GM19468 (cell line): ENCODE measurements around the gene DOK4.
"Not testable (repeated sequence)": the region's sequence is repeated elsewhere in the genome, so short reads cannot be mapped to it uniquely, and the experiment has no call there.

Source experiments
- ATAC-seq: cut with Tn5 transposase; IDR thresholded peaks from one replicate; pipeline ENCODE4 v1.9.1; 2021; ENCODE audit warnings: mild to moderate bottlenecking, moderate library complexity, moderate number of reproducible peaks; ENCODE audit not compliant: unreplicated experiment; ENCODE audit errors: extremely low read depth

The DOK4 gene

DNA sequence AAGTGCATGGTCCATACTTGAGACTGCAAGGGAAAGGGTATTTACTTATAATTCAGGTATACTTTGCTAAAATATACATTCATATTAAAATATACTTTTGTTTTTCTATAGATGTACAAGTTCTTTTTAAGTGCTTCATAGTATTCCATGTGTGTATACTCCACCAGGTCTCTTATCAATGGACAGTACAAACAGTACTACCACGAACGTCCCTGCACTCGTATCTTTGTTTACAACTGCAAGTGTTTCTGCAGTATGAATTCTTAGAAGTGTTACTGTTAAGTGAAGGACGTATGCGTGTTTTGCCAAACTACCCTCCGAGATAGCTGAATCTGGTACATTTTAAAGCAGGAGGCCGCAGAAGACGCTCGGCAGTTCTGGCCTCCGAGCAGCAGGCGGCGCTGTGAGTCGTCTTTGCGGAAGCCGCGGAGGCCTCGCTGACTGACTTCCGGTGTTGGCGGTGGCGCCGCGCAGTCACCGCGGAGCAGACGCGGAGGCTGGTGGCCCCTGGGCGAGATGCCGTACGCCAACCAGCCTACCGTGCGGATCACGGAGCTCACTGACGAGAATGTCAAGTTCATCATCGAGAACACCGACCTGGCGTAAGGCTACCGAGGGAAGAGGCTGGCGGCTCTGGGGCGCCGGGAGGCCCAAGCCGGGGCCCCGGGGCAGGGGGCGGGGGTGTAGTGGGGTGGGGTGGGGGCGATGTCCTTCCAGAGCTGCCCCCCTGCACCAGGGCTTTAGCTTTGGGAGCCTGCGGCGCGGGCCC lies 23.9 kb downstream of the DOK4 start, which contains the start of gene POLR2C:
Gene POLR2C (plus strand): TSS at position 471 of the 769 bp plus-strand sequence. CDS start 46 bp downstream, at position 517.
- peak; percentile 75 for ATAC-seq

DNA sequence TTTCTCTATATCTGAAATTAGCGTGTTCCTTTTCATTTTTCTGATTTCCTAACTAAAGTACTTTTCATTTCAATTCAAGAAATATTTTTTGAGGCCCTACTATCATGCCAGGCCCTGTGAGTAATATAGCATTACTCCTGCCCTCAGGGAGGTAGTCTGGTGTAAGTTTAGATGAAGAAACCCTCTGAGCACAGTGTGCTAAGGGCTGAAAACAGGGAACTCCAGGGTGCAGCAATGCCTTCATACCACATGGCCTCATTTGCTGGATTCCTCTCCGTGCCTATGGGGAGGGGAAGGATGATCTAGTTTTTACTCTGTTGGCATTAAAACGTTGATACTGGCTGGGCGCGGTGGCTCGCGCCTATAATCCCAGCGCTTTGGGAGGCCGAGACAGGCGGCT lies 34.3 kb downstream of the DOK4 start:
- ATAC-seq = no peak

DNA sequence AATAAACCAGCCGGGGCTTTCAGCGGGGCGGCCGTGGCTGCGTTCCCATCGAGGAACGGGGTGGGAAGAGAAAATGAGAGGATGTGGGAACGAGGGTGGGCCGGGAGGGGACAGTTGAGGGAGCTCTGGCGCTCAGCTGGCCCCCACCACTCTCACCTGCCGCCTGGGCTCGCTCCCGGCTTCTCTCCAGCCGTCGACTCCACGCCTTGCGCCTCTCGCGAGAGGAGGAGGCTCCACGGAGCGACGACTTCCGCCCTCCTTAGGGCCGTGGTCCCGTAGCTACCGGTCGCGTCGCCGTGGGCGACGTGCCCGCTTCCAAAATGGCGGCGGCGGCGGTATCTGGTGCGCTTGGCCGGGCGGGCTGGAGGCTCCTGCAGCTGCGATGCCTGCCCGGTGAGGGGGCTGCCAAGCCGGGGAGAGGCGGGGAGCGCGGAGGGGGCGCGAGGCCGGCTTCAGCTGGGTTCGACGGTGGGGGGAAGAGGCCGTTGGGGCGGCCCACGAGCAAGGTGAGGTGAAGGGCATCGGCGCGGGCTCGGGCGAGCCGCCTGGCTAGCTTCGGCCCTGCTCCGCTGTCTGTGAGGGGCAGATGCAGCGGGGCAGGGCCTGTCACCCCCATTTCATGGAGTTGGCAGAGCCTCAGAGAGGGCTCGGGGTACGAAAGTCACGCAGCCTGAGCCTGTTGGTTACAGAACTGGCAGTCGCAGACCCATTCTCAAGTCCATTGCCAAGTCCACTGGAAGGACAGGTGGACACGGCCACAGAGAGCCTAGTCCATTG lies 38.9 kb downstream of the DOK4 start, which contains the start of the genes CIAPIN1 and COQ9:
Gene CIAPIN1 (minus strand): TSS at position 200 of the 777 bp plus-strand sequence. CDS start 6,457 bp downstream, outside the sequence.
Gene COQ9 (plus strand): TSS at position 294 of the 777 bp plus-strand sequence. CDS start 27 bp downstream, at position 321.
- peak; percentile 81 for ATAC-seq

DNA sequence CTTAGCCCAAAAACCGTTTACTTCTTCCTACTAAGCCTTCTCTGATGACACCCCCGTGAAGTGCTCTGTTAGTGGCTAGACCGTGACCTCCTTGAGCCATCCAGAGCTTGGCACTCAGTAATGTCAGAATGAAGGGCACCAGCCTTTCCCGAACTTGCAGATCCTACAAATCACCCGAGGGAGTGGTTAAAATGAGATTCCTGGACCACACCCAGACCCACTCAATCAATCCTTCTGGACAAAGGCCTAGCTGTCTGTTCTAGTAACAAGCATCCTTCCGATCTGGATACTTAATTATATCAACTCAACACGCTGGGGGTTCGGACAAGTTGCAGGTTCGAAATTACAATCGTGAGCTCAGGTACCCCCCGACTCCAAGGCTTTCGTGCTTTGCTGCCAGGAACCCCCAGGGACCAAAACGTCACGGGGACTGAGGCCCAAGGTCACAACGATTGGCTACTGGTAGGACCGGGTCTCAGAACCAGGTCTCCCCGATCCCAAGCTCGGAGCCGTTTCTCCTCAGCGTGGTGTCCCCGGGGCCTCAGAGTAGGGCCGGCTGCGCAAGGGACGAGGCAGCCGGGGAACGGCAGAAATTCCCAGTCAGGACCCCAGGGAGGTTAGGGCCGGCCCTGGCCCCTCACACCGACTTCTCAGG lies 39.6 kb downstream of the DOK4 start:
- no peak for ATAC-seq

- ATAC-seq = no peak
Measured at GRCh38 chr16:57445510-57445909, 40.8 kb downstream of the DOK4 start.

- no peak for ATAC-seq
Measured at GRCh38 chr16:57444711-57445110, 41.6 kb downstream of the DOK4 start.

- not testable (repeated sequence) for ATAC-seq
Measured at GRCh38 chr16:57440551-57440950, 45.7 kb downstream of the DOK4 start.

DNA sequence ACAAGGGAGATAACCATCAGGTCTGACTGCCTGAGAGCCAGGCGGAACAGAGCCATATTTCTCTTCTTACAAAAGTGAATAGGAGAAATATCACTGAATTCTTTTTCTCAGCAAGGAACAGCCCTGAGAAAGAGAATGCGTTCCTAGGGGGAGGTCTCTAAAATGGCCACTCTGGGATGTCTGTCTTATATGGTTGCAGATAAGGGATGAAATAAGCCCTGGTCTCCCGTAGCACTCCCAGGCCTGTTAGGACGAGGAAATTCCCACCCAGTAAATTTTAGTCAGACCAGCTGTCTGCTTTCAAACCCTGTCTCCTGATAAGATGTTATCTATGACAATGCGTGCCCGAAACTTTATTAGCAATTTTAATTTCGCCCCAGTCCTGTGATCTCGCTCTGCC lies 46.3 kb downstream of the DOK4 start:
- ATAC-seq = not testable (repeated sequence)

- ATAC-seq = no peak
Measured at GRCh38 chr16:57435838-57436237, 50.5 kb downstream of the DOK4 start.

DNA sequence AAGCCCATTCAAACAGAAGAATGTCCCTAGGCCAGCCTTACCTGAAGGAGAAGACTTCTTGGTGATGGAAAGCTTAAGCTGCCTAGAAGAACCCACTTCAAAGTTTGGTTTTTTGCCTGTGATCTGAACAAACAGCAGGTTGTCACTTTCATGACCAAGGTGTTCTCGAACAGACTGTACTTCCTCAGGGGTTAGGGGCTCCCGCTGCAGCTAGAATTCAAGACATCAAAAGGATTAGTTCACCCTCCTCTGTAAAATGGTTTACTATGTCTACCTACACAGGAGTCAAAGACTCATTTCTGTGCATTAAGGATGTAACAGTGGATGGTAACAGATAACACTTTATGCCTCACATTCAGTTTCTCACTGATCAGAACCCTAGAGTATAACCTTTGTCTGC lies 52.3 kb downstream of the DOK4 start:
- no peak for ATAC-seq

- ATAC-seq = no peak
Measured at GRCh38 chr16:57432989-57433388, 53.3 kb downstream of the DOK4 start.

DNA sequence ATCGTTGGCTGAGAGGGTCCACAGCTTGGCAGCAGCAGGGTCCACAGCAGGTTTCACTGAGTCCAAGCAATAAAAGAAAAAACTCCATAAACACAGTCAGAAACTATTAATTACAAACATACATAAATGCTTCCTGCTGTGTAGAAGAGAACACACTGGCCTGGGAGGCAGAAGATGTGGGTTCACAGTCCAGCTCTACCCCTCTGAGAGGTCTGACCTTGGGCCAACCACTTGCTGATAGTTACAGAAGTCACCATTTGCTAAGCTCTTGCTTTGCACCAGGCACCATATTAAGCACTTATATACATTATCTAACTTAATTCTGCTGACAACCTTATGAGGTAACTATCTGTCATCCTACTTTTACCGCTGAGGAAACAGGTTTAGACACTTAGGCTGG lies 53.8 kb downstream of the DOK4 start:
- ATAC-seq = no peak

DNA sequence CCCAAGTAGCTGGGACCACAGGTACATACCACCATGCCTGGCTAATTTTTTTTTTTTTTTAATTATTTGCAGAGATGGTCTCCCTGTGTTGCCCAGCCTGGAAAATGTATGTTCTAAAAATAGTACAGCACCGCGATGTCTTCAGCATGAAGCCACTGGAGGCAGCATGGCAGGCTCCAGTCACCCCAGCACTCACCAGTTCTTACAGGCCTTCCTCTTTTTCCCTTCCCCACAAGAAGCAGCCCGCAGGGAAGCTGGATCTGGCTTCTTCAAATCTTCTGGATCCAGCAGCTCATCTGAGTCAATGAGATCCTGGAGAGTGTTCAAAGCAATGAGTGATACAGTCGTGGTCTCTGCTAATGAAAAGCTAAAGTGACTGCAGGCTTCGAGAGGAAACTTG lies 55.3 kb downstream of the DOK4 start:
- no peak for ATAC-seq

- ATAC-seq = no peak
Measured at GRCh38 chr16:57427824-57428223, 58.5 kb downstream of the DOK4 start.

DNA sequence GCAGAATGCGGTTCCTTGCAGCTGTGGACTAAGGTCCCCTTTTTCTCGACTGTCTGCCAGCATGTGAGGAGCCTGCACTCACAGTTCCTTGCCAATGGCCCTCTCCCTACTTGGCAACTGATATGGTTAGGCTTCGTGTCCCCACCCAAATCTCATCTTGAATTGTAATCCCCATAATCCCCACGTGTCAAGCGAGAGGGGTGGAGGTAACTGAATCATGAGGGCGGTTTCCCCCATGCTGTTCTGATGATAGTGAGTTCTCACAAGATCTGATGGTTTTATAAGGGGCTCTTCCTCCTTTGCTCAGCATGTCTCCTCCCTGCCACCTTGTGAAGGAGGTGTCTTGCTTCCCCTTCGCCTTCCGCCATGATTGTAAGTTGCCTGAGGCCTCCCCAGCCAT lies 59.0 kb downstream of the DOK4 start:
- no peak for ATAC-seq

DNA sequence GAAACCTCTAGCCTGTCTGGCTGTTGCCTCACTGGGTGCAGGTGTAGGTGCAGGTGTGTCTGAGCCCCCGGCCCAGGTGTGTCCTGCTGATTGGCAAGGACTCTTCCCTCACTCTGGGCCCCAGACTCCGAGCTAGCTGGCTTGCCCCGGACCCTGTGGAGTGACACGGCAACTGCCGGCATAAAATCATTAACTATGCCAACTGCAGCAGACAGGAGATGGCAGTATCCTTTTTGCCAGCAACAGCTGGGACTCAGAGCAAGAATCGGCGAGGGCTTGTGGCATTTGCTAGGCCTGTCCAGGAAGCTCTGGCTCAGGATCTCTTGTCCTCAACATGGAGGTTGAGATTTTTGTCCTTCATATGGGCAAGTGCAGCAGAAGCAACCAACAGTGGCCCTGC lies 59.9 kb downstream of the DOK4 start:
- no peak for ATAC-seq

DNA sequence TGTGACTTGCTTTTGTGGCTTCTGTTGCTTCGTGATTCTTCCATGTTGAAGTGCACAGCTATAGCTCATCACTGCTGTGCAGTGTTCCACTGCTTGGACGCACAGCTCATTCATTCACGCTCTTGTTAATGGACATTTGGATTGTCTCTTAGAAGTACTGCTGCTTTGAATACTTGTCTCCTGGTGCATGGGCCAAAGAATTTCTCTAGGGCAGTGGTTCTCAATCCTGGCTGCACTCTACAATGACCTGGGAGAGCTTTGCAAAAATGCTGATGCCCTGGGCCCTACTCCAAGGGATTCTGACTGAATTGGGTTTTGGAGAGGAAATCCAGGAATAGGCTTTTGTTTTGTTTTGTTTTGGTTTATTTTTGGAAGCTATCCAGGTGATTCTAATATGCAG lies 61.7 kb downstream of the DOK4 start:
- no peak for ATAC-seq

DNA sequence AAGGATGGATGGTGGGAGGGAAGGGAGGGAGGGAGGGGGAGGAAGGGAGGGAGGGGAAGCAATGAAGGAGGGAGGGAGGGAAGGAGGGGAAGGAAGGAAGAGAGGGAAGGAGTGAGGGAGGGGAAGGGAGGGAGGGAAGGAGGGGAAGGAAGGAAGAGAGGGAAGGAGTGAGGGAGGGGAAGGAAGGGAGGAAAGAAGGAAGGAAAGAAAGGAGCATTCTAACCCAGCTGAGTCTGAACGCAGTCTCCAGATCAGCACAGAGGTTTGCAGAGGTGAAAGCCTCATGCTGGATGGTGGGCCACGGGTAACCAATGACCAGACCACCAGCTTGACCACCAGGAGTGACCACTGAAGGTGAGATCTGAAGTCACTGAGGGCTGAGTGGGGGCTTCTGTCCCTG lies 63.1 kb downstream of the DOK4 start:
- no peak for ATAC-seq

- no peak for ATAC-seq
Measured at GRCh38 chr16:57422026-57422944, 64.0 kb downstream of the DOK4 start.
